Stimulated activated naive CD4-positive, alpha-beta T cell treated with Interleukin-2 at 50 U/mL for 16 hours (primary cell): Measurements from ENCODE around the gene MTM1.

Experiments
- DNase-seq: peaks from one replicate; lab custom pipeline; 2025; lab: John Stamatoyannopoulos, UW

MTM1 gene

DNA sequence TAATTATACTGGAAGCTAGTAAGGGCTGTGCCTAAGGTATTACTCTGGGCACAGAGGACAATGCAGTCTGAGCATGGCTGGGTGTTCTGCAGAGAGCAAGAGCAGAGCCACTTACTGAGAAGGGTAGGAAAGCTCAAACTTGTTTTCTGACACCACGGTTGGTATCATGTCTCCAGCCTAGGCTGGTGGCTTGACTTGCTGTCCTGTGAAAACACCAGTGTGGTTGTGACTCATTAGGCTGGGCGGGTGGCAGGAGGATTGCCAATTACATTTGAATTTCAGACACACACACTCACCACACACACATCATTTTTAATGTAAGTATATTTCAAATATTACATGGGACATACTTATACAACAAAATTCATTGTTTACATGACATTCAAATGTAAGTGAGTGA is 19.7 kb upstream of the MTM1 start:
- no peak for DNase-seq

GRCh38 chrX:150551963-150552362 is 16.5 kb upstream of the MTM1 start:
- no peak for DNase-seq

GRCh38 chrX:150558424-150558823 is 10.0 kb upstream of the MTM1 start:
- DNase-seq: no peak

GRCh38 chrX:150564838-150565237 is 3.6 kb upstream of the MTM1 start:
- no peak for DNase-seq

GRCh38 chrX:150565551-150565950 is 2.9 kb upstream of the MTM1 start:
- no peak for DNase-seq

DNA sequence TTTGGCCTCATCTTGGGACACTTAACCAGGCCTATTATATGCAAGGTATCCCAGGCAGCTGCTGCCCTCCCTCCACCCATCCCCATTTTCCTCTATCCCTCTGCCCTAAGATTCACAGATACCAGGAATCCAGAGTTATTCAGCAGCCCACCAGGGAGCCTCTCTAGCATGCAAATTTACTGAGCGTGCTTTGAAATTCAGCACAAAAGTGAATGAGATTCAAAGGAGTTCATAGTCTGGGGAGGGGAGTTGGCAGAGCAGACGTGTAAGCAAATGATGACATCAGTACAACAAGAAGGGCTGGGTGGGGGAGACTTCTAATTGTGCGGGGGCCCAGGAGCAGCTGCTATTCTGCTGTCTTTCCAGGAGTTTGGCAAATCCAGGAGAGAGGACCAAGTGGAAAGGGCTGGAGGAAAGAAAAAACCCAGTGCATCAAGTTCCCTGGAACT is 1.7 kb upstream of the MTM1 start:
- no peak for DNase-seq

GRCh38 chrX:150567645-150568319 is 639 bp upstream of the MTM1 start:
- DNase-seq: no peak

DNA sequence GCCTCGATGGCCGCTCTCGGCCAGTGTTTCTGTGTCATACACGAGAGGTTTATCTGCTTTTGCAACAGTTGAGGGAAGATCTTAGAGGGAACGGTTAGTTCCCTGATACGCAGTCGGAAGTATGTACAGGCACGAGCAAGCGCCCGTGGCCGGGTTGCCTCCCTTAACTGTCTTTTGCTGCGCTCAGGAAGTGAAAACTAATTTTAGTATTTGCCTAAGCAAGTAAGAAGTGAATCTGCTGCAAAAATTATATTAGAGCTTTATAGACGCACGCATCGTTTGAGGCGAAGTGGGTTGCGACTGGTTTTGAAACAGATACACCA is 695 bp downstream of the MTM1 start:
- DNase-seq: peak; percentile 21

DNA sequence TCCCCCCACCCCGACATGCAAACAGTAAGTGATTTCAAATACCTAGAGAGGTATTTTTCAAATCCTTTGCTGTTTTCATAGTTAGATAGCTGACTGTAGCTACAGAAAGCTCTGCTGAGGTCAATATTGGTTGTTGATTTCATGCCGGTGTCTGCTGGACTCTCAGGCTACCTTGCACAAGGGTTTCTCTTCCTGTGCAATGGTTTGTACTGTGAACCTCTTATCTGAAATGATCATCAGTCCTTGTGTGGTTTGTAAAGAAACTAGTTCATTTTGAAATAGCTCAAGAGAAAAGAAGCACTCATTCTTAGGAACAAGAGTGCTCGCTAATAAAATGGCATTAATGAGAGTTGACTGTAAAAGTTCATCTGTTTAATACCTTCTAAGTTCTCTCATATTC is 2.1 kb downstream of the MTM1 start:
- no peak for DNase-seq

DNA sequence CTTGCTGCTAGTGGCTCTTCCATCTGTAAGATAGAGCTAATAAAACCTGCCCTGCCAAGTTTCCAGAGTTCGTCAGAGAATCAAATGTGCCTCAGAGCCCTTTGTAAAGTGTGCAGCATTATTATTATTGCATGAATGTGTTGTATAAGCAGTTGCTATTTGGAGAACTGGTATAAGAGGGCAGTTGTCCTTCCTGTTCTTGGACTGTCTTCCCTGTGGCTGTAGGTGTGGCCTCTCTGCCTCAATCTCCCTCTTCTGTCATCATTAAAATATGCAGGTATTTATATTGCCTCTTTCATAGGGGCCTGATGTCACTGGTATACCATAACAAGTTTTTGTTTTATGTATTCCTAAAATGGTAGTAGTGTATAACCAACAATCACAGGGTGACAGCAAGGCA is 3.8 kb downstream of the MTM1 start:
- no peak for DNase-seq

- no peak for DNase-seq
Observed at GRCh38 chrX:150573106-150573505, 4.7 kb downstream of the MTM1 start.

DNA sequence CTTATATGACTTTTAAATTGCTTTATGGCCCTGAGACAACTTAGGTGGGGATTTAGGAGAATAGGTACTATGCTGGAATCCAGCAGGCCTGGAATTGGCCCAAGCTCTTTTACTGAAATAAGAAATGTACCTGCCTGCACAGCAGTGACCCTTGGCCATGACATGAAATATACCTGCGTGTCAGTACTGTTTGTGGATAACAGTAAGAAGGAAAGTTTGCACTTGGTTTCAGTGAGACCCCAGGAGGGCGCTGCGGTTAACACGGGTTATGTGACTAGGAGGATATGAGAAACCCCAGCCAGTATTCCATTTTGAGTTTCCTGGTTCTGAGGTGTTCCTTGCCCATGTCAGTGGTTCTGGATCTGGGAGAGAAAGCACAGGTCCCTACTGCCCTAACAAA is 5.3 kb downstream of the MTM1 start:
- DNase-seq: peak; percentile 36

- DNase-seq: no peak
Observed at GRCh38 chrX:150574559-150575418, 6.4 kb downstream of the MTM1 start.

DNA sequence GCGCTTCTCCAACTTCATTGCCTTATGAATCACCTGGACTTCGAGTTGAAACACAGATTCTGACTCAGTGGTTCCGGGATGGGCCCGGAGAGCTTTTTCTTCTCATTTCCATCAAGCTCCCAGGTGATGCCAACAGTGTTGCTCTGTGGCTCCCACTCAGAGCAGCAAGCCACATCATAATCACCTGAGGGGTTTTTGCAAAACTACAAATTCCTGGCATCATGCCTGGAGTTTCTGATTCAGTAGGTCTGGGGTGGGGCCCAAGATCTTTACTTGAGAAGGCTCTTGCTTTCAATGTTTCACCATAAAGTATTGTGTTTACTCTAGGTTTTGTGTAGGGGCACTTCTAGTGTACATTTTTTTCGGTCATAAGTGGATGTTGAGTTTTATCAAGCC is 7.0 kb downstream of the MTM1 start:
- peak; percentile 61 for DNase-seq

DNA sequence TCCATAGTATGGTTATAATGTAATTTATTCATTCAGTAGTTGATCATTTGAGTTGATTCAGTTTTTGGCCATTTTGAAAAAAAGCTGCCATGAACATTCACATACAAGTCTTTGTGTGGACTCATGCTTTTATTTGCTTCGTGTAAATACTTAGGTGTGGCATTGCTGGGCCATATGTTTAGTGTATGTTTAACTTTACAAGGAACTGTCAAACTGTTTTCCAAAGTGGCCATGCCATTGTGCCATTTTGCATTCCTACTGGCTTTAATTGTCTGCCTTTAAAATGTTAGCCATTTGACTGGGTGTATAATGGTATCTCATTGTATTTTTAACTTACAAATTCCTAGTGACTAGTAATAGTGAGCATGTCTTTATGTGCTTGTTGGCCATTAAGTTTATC is 8.8 kb downstream of the MTM1 start:
- DNase-seq: no peak

DNA sequence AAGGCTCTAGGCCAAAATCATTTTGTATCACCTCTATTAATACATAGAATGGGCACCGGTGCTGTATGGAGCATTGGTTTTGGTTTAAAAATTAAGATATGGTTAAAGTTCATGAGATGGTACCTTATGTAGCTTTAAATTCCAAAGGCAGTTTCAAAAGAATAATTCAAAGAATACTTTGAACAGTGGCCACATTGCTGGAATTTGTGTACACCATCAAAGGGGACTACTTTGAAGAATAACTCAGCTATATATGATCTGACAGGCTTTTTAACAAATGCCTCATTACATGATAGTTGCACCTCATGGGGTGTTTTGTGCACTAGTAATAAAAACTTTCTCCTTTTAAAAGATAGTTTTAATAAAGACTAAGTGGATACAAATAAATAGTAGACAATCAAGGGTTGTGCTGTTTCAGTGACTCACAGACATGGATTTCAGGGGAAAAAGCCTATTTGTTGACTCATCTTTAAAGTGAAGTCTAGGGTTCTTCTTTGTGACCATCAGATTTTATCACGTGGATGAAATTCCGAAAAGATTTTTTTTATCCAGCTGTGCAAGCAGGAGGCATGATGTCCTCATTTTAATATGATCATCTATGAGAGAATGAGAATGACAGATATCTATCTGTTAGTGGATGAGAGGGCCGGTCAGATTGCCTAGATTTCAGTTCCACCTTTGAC is 12.8 kb downstream of the MTM1 start:
- DNase-seq: no peak

DNA sequence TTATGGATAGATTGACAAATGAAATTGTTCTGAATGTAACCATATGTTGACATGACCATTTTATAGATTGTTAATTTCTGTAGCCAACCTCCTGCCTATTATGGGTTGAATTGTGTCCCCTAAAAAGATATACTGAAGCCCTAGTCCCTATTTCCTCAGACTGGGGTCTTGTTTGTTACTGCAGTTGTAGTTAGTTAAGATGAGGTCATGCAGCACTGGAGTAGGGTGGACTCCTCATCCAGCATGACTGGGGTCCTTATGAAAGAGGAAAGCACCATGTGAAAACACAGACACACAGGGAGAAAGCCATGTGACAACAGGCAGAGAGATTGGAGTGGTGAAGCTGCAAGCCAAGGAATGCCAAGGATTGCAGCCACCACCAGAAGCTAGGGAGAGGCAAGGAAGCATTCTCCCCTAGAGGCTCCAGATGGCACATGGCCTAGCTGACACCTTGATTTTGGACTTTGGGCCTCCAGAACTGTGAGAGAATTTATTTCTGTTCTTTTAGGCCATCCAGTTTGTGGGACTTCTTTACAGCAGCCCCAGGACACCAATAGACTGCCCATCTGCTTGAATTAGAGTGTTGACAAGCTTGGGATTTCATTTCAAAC is 14.0 kb downstream of the MTM1 start:
- no peak for DNase-seq

- DNase-seq: peak; percentile 10
Observed at GRCh38 chrX:150587585-150588503, 19.4 kb downstream of the MTM1 start.

DNA sequence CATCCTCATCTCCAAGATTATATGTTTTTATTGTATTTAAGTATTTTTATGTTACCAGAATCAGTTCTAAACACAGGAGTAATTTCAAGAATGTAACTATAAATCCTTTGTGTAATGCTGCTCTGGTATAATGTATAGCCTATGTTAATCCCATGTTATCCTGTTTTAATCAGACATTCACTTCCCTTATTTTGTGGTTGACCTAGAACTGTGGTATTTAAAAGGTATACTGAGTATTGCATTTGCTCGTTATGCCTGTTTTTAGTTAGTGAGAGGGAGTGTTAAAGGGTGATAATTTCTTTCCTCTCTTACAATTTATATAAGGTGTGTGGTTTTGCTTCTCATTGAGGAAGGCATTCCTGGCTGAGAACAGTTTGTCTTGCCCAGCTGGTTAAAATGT is 26.2 kb downstream of the MTM1 start:
- DNase-seq: no peak

GRCh38 chrX:150599226-150599625 is 30.8 kb downstream of the MTM1 start:
- no peak for DNase-seq

GRCh38 chrX:150602296-150602695 is 33.9 kb downstream of the MTM1 start:
- DNase-seq: no peak

- no peak for DNase-seq
Observed at GRCh38 chrX:150602743-150603142, 34.3 kb downstream of the MTM1 start.
